ENCODE data around the gene SIGLEC14.

SIGLEC14 gene

DNA sequence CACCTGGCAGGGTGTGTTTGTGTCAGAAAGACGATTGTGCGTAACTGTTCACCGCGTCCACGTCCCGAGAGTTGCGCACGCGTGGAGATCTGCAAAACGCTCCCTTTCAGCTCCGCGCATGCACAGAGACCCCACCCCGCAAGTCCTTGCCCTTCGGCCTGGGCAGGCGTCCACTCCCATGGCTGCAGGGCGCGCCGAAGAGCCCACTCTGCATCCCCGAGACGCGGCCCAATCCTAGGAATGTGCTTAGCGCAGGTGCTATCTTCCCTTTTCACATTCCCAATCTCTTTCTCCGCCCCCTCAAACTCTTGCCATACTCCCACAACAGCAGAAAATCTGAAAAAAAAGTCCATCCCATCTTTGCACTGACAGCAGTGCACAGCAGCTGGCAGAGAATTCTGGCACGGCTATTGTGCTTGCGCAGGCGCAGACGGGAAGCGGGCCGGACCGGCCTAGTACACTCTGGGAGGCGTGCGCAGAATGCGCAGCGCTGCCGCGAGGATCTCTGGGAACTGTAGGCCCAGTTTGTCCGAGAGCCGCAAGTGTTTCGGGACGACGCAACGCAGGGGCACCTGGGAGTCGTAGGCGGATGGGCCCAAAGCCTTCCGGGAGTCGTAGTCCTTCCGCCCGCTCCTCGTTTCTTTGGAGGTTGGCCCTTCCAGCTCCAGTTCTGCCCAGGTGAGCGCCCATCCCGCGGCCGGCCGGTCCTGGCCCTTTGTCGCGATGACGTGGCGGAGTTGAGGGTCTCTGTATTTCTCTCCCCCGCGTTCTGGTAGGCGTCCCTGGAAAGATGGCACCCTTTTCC, 52.5 kb downstream of the SIGLEC14 start (continued):
- TF ChIP-seq, protein P1, sequence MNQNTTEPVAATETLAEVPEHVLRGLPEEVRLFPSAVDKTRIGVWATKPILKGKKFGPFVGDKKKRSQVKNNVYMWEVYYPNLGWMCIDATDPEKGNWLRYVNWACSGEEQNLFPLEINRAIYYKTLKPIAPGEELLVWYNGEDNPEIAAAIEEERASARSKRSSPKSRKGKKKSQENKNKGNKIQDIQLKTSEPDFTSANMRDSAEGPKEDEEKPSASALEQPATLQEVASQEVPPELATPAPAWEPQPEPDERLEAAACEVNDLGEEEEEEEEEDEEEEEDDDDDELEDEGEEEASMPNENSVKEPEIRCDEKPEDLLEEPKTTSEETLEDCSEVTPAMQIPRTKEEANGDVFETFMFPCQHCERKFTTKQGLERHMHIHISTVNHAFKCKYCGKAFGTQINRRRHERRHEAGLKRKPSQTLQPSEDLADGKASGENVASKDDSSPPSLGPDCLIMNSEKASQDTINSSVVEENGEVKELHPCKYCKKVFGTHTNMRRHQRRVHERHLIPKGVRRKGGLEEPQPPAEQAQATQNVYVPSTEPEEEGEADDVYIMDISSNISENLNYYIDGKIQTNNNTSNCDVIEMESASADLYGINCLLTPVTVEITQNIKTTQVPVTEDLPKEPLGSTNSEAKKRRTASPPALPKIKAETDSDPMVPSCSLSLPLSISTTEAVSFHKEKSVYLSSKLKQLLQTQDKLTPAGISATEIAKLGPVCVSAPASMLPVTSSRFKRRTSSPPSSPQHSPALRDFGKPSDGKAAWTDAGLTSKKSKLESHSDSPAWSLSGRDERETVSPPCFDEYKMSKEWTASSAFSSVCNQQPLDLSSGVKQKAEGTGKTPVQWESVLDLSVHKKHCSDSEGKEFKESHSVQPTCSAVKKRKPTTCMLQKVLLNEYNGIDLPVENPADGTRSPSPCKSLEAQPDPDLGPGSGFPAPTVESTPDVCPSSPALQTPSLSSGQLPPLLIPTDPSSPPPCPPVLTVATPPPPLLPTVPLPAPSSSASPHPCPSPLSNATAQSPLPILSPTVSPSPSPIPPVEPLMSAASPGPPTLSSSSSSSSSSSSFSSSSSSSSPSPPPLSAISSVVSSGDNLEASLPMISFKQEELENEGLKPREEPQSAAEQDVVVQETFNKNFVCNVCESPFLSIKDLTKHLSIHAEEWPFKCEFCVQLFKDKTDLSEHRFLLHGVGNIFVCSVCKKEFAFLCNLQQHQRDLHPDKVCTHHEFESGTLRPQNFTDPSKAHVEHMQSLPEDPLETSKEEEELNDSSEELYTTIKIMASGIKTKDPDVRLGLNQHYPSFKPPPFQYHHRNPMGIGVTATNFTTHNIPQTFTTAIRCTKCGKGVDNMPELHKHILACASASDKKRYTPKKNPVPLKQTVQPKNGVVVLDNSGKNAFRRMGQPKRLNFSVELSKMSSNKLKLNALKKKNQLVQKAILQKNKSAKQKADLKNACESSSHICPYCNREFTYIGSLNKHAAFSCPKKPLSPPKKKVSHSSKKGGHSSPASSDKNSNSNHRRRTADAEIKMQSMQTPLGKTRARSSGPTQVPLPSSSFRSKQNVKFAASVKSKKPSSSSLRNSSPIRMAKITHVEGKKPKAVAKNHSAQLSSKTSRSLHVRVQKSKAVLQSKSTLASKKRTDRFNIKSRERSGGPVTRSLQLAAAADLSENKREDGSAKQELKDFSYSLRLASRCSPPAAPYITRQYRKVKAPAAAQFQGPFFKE (tag by site-specific recombination; IDR thresholded peaks at IDR 0.05; ENCODE audit: borderline replicate concordance), result no peak
- TF ChIP-seq ZNF132 (tag by site-specific recombination; IDR thresholded peaks at IDR 0.05; ENCODE audit: borderline replicate concordance) (no peak), ZNF416 (tag by site-specific recombination; IDR thresholded peaks at IDR 0.05) (no peak), ZFP3 (tag by site-specific recombination; IDR thresholded peaks at IDR 0.05; ENCODE audit: low read depth) (no peak), ZNF169 (tag by site-specific recombination; IDR thresholded peaks at IDR 0.05) (no peak), ZNF600 (tag by site-specific recombination; IDR thresholded peaks at IDR 0.05) (peak; percentile 96), ZNF658 (tag by site-specific recombination; IDR thresholded peaks at IDR 0.05) (no peak), ZNF76 (tag by site-specific recombination; IDR thresholded peaks at IDR 0.05; ENCODE audit: borderline replicate concordance, low read depth) (peak; percentile 99)

DNA sequence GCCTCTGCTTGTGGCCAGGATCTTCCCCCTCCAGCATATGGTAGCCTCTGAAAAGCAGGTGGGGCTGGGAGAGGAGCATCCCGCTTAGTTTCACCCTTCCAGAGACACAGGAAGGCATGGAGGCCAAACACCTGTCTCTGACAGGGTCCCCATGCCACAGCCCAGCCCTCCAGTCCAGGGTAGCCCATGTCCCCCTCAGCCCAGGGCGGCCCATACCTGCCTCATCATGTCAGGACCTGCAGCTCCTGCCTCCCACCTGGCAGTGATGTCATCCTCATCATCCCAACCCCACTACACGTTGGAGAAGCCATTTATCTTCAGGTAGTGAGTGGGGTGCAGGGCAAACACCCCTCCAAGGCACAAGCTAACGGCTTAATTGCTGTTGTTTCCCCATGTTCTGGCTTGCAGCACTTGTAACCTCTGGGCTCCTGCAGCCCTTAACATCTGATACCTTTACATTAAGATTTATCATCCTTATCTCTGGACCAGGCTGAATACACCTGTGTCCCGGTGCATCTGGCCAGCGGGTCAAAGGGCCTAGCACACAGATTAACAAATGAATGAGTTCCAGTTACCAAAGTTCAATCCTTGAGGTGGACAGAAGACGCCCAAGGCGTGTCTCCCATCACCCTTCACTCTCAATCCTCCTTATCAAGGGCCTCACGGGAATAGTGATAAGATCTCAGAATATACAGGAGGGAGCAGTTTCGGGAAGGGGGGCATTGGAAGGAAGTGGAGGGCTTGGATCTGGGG, 53.3 kb downstream of the SIGLEC14 start:
- TF ChIP-seq ZNF366 (tag by site-specific recombination; conservative IDR thresholded peaks at IDR 0.05) (0 out of 2 replicates have a peak, but pooled peaks have one; percentile 11), ZXDB (tag by site-specific recombination; IDR thresholded peaks at IDR 0.05) (no peak), ZNF776 (tag by site-specific recombination; IDR thresholded peaks at IDR 0.05; ENCODE audit: borderline replicate concordance) (no peak), SCRT2 (tag by site-specific recombination; IDR thresholded peaks at IDR 0.05) (0 out of 2 replicates have a peak, but pooled peaks have one; percentile 2)
- TF ChIP-seq, protein P2, sequence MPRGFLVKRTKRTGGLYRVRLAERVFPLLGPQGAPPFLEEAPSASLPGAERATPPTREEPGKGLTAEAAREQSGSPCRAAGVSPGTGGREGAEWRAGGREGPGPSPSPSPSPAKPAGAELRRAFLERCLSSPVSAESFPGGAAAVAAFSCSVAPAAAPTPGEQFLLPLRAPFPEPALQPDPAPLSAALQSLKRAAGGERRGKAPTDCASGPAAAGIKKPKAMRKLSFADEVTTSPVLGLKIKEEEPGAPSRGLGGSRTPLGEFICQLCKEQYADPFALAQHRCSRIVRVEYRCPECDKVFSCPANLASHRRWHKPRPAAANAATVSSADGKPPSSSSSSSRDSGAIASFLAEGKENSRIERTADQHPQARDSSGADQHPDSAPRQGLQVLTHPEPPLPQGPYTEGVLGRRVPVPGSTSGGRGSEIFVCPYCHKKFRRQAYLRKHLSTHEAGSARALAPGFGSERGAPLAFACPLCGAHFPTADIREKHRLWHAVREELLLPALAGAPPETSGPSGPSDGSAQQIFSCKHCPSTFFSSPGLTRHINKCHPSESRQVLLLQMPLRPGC (tag by site-specific recombination; IDR thresholded peaks at IDR 0.05), result no peak
- H3K27ac ChIP-seq (ENCODE audit: extremely low read depth, low read depth, low read length), result no peak overlapping the region
- no peaks in the 10 kb centered on the region for H3K9me3 ChIP-seq (ENCODE audit: control insufficient read depth, insufficient read depth, low read depth, low read length)
- ChIA-PET POLR2A (interaction anchor here (0.5 to 2.0 kb wide), 2 partner anchors 22 to 116 kb away, joined by 3 to 42 read pairs; partner anchors contain the start of gene ZNF175), CTCF (interaction anchor here (0.7 to 1.2 kb wide), 2 partner anchors 64 to 83 kb away, joined by 3 to 6 read pairs; no protein-coding TSS in a partner anchor)
- H3K4me1 ChIP-seq (ENCODE audit: control insufficient read depth, insufficient read depth, low read length), result no peaks in the 10 kb centered on the region
- peak overlapping the region; percentile 60 for H3K4me3 ChIP-seq (ENCODE audit: low read depth, low read length)
- no peaks in the 10 kb centered on the region for H3K36me3 ChIP-seq (ENCODE audit: control insufficient read depth in 2 of 2, insufficient read depth in 1 of 2, low read length in 2 of 2)

Data from HEK293 (cell line).